Astrocyte of the hippocampus (primary cell): ENCODE results near the gene CTRL.
A peak's percentile ranks its signal among the peaks of the same experiment; 100 is the strongest.

Source experiments
- DNase-seq: peaks from one replicate; pipeline ENCODE4 v3.0.0; 2011; ENCODE audit warnings: low read depth, low spot score

Gene CTRL

GRCh38 chr16:67963292-67963661 is 31.6 kb upstream of the CTRL start:
- no peak for DNase-seq

GRCh38 chr16:67962135-67962534 is 30.5 kb upstream of the CTRL start:
- DNase-seq = no peak

- no peak for DNase-seq
Measured at GRCh38 chr16:67961551-67961957, 29.9 kb upstream of the CTRL start.

- no peak for DNase-seq
Measured at GRCh38 chr16:67959536-67960329, 28.1 kb upstream of the CTRL start.

- DNase-seq = no peak
Measured at GRCh38 chr16:67957622-67958021, 26.0 kb upstream of the CTRL start.

GRCh38 chr16:67954421-67955196 is 22.9 kb upstream of the CTRL start:
- DNase-seq = no peak

GRCh38 chr16:67953641-67954375 is 22.1 kb upstream of the CTRL start:
- no peak for DNase-seq

GRCh38 chr16:67951485-67951884 is 19.8 kb upstream of the CTRL start:
- DNase-seq = peak; percentile 39

- no peak for DNase-seq
Measured at GRCh38 chr16:67950335-67950843, 18.7 kb upstream of the CTRL start.

GRCh38 chr16:67949645-67950044 is 18.0 kb upstream of the CTRL start:
- DNase-seq = no peak

GRCh38 chr16:67948015-67948414 is 16.4 kb upstream of the CTRL start:
- no peak for DNase-seq

GRCh38 chr16:67946966-67947558 is 15.4 kb upstream of the CTRL start:
- no peak for DNase-seq

GRCh38 chr16:67946128-67946569 is 14.5 kb upstream of the CTRL start:
- DNase-seq = no peak

GRCh38 chr16:67945392-67945933 is 13.8 kb upstream of the CTRL start:
- no peak for DNase-seq

- no peak for DNase-seq
Measured at GRCh38 chr16:67944690-67945391, 13.2 kb upstream of the CTRL start.

- peak; percentile 72 for DNase-seq
Measured at GRCh38 chr16:67943619-67944504, 12.2 kb upstream of the CTRL start, which contains the start of gene LCAT. TSS of gene LCAT (minus strand) at chr16:67944120. CDS start at chr16:67944101, 19 bp downstream.

GRCh38 chr16:67943256-67943618 is 11.6 kb upstream of the CTRL start:
- no peak for DNase-seq

- no peak for DNase-seq
Measured at GRCh38 chr16:67942510-67943255, 11.0 kb upstream of the CTRL start.

- peak; percentile 50 for DNase-seq
Measured at GRCh38 chr16:67942200-67942509, 10.5 kb upstream of the CTRL start.
